ENCODE measurements around the gene CACNG6.

- TF ChIP-seq, protein P1, sequence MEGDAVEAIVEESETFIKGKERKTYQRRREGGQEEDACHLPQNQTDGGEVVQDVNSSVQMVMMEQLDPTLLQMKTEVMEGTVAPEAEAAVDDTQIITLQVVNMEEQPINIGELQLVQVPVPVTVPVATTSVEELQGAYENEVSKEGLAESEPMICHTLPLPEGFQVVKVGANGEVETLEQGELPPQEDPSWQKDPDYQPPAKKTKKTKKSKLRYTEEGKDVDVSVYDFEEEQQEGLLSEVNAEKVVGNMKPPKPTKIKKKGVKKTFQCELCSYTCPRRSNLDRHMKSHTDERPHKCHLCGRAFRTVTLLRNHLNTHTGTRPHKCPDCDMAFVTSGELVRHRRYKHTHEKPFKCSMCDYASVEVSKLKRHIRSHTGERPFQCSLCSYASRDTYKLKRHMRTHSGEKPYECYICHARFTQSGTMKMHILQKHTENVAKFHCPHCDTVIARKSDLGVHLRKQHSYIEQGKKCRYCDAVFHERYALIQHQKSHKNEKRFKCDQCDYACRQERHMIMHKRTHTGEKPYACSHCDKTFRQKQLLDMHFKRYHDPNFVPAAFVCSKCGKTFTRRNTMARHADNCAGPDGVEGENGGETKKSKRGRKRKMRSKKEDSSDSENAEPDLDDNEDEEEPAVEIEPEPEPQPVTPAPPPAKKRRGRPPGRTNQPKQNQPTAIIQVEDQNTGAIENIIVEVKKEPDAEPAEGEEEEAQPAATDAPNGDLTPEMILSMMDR (IDR thresholded peaks at IDR 0.05): no peak
- TF ChIP-seq POLR2A (IDR thresholded peaks at IDR 0.05): no peak
Observed at GRCh38 chr19:54009440-54009839, 18.0 kb downstream of the CACNG6 start.
